MCF 10A (cell line): ENCODE data around the gene LGR5. TPM values are rescaled to one million over a fixed set of nuclear protein-coding genes. Genes with fewer than 3 reads are reported as not detected.

Source experiments
- BruUV-seq: library from RNA; stranded (reverse); fragments of 400-500 nt; replicated peaks from 2 replicates; lab custom pipeline; 2021; lab: Mats Ljungman, UMichigan
- CTCF ChIA-PET: fragments of 300-600 bp; sonication (Branson Sonifier 250); formaldehyde crosslinking; extraction: SDS; loops from one replicate; lab custom pipeline; 2021; ENCODE audit warnings: antibody characterized with exemption, inconsistent platforms; lab: Yijun Ruan, JAX
- POLR2A ChIA-PET: fragments of 300-600, 350-650 bp; sonication (Branson Sonifier 250); formaldehyde crosslinking; extraction: SDS; loops from one replicate; lab custom pipeline; 2020; ENCODE audit warnings: antibody characterized with exemption, inconsistent platforms; lab: Yijun Ruan, JAX
- DNase-seq: peaks from one replicate; pipeline ENCODE4 v3.0.0-alpha.2; 2018; ENCODE audit not compliant: unreplicated experiment
- H3K27ac Mint-ChIP-seq: one replicate; pipeline ENCODE4 v1.8.0; 2022; ENCODE audit warnings: mild to moderate bottlenecking, low read depth, mixed read lengths; ENCODE audit not compliant: unreplicated experiment
- H3K27me3 Mint-ChIP-seq: one replicate; pipeline ENCODE4 v1.8.0; 2022; ENCODE audit warnings: mixed read lengths; ENCODE audit not compliant: insufficient read depth, unreplicated experiment
- H3K36me3 Mint-ChIP-seq: one replicate; pipeline ENCODE4 v1.8.0; 2022; ENCODE audit warnings: mild to moderate bottlenecking, moderate library complexity, mixed read lengths; ENCODE audit not compliant: insufficient read depth, unreplicated experiment
- H3K4me1 Mint-ChIP-seq: one replicate; pipeline ENCODE4 v1.8.0; 2022; ENCODE audit warnings: mixed read lengths; ENCODE audit not compliant: insufficient read depth, unreplicated experiment
- H3K4me3 Mint-ChIP-seq: one replicate; pipeline ENCODE4 v1.8.0; 2022; ENCODE audit warnings: mild to moderate bottlenecking, moderate library complexity, mixed read lengths; ENCODE audit not compliant: unreplicated experiment
- H3K9me3 Mint-ChIP-seq: one replicate; pipeline ENCODE4 v1.8.0; 2022; ENCODE audit warnings: mixed read lengths; ENCODE audit not compliant: unreplicated experiment
- intact Hi-C: fragments of 100-400 bp; cut with micrococcal nuclease; formaldehyde crosslinking; loops from 2 replicates; pipeline ENCODE4 v1.14.1; 2022
- total RNA-seq: library from RNA; stranded (reverse); gene quantifications from 2 replicates; pipeline ENCODE4 v1.2.3, GENCODE V29; 2022
- TF ChIP-seq, protein P1 (sequence below): fragments of 200-600 bp; IDR thresholded peaks from one replicate; pipeline ENCODE4 v1.8.0; 2022; ENCODE audit warnings: antibody characterized with exemption, mild to moderate bottlenecking; ENCODE audit not compliant: unreplicated experiment

LGR5 gene
- total RNA-seq, 1 experiment from 2014 or later = not detected

DNA sequence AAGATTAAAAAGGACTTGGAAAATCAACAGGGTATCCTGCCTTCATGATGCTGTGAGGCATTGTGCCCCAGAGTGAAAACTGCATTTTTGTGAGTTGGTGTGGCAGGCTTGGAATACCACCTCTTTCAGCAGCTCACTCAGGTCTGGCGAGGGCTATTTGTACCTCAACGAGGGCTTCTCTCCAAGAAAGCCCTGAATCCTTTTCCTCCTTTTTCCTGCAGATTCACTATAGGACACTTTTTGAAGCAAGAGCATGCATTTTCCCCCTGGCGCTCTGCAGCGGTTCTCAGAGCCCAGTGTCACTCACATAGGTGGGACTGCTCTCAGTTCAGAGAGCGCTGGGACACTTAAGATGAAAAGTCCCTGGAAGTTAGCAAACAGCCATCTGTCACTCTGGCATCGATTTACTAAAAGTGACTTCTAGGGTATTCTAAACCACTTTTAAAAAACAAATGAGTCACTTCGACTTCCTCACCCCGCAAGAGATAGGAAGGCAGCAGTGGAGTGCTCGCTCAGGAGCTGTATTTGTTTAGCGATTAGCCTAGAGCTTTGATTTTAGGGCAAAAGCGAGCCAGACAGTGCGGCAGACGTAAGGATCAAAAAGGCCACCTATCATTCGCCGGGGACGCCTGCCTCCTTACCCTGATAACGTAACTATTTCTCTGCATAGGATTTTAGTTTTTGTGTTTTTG lies 782 bp upstream of the LGR5 start:
- Mint-ChIP-seq H3K4me3 (peak overlapping the region; percentile 53), H3K36me3 (peaks cover 6% of the 10 kb centered on the region), H3K4me1 (peaks cover 8% of the 10 kb centered on the region), H3K27me3 (peaks cover 60% of the 10 kb centered on the region), H3K9me3 (peaks cover 16% of the 10 kb centered on the region), H3K27ac (no peak overlapping the region)
- POLR2A ChIA-PET = interaction anchor here (0.6 kb wide), 1 partner anchor 82 kb away, joined by 3 read pairs; no protein-coding TSS in a partner anchor
- DNase-seq = no peak
- no TSS peak for BruUV-seq
- intact Hi-C loops = no loop called here
- CTCF ChIA-PET = interaction anchor here (1.6 kb wide), 1 partner anchor 112 kb away, joined by 3 read pairs; no protein-coding TSS in a partner anchor
- TF ChIP-seq, protein P1, sequence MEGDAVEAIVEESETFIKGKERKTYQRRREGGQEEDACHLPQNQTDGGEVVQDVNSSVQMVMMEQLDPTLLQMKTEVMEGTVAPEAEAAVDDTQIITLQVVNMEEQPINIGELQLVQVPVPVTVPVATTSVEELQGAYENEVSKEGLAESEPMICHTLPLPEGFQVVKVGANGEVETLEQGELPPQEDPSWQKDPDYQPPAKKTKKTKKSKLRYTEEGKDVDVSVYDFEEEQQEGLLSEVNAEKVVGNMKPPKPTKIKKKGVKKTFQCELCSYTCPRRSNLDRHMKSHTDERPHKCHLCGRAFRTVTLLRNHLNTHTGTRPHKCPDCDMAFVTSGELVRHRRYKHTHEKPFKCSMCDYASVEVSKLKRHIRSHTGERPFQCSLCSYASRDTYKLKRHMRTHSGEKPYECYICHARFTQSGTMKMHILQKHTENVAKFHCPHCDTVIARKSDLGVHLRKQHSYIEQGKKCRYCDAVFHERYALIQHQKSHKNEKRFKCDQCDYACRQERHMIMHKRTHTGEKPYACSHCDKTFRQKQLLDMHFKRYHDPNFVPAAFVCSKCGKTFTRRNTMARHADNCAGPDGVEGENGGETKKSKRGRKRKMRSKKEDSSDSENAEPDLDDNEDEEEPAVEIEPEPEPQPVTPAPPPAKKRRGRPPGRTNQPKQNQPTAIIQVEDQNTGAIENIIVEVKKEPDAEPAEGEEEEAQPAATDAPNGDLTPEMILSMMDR = no peak

DNA sequence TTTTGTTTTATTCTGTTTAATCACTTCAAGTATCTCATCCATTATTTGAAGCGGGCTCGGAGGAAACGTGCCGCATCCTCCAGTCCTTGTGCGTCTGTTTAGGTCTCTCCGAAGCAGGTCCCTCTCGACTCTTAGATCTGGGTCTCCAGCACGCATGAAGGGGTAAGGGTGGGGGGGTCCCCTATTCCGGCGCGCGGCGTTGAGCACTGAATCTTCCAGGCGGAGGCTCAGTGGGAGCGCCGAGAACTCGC lies 311 bp upstream of the LGR5 start:
- H3K27ac Mint-ChIP-seq = no peak overlapping the region
- H3K27me3 Mint-ChIP-seq = peaks cover 60% of the 10 kb centered on the region
- DNase-seq = no peak
- peaks cover 6% of the 10 kb centered on the region for H3K36me3 Mint-ChIP-seq
- POLR2A ChIA-PET = no interaction called here
- CTCF ChIA-PET = interaction anchor here (1.6 kb wide), 1 partner anchor 112 kb away, joined by 3 read pairs; no protein-coding TSS in a partner anchor
- peaks cover 8% of the 10 kb centered on the region for H3K4me1 Mint-ChIP-seq
- H3K9me3 Mint-ChIP-seq = peaks cover 16% of the 10 kb centered on the region
- BruUV-seq = no TSS peak
- TF ChIP-seq, protein P1 = no peak
- H3K4me3 Mint-ChIP-seq = peak overlapping the region; percentile 53
- intact Hi-C loops = no loop called here

GRCh38 chr12:71440345-71440762 lies 756 bp downstream of the LGR5 start:
- no peak for DNase-seq
- H3K4me3 Mint-ChIP-seq = peak overlapping the region; percentile 53
- intact Hi-C loops = no loop called here
- TF ChIP-seq, protein P1 = no peak
- peaks cover 6% of the 10 kb centered on the region for H3K36me3 Mint-ChIP-seq
- no TSS peak for BruUV-seq
- peaks cover 15% of the 10 kb centered on the region for H3K9me3 Mint-ChIP-seq
- peaks cover 8% of the 10 kb centered on the region for H3K4me1 Mint-ChIP-seq
- H3K27ac Mint-ChIP-seq = no peak overlapping the region
- CTCF ChIA-PET = interaction anchor here (0.9 kb wide), 1 partner anchor 984 kb away, joined by 3 read pairs; no protein-coding TSS in a partner anchor
- H3K27me3 Mint-ChIP-seq = peaks cover 67% of the 10 kb centered on the region
- POLR2A ChIA-PET = no interaction called here

DNA sequence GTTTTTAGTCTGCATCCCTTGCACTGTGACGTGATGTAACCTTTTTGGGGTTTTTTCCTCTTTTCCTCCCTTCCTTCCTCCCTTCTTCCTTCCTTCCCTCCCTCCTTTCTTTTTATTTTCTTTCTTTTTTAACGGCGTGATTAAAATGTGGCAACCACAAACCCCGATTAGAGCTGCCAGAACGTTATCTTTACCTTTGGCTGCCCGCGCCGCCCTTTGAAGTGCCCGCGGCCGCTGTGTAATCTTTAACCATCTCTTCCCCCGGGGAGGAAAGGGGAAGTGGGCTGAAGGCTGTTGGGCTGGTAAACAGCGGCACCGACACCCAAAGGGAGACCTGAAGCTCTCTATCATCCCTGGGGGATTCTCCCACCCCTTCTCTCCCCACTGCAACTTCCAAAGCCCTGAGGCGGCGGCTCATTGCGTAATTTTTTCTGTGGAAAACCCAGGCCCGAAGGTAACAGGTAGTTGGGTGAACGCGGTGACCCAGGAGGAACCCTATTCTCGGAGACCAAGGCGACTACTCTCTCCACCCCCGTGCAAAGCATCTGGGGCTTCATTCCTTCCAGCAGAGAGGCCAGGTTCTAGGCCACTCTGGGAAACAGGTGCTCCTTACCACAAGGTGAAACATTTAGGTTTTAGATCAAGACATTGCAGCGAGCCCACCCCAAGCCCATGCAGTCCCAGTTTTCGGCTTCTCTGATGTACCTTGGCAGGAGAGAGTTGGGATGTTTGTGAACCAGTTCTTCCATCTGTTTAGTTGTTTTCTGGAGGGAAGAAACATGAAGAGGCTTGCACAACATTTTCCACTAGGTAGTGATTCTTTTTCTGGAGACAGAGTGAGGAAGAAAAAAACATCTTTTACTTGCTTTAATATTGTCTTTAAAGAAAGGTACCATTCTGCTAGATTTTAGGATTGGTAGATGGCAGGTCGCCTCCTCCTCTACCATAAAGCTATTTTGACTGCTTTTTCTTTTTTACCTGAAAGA lies 1.5 kb downstream of the LGR5 start:
- TF ChIP-seq, protein P1 = no peak
- no peak for DNase-seq
- peaks cover 6% of the 10 kb centered on the region for H3K36me3 Mint-ChIP-seq
- H3K4me3 Mint-ChIP-seq = peak overlapping the region; percentile 50
- peaks cover 11% of the 10 kb centered on the region for H3K9me3 Mint-ChIP-seq
- peaks cover 74% of the 10 kb centered on the region for H3K27me3 Mint-ChIP-seq
- no TSS peak for BruUV-seq
- no peak overlapping the region for H3K27ac Mint-ChIP-seq
- ChIA-PET CTCF (interaction anchor here (0.6 to 0.9 kb wide), 3 partner anchors 17 to 984 kb away, joined by 3 read pairs; no protein-coding TSS in a partner anchor), POLR2A (no interaction called here)
- peaks cover 8% of the 10 kb centered on the region for H3K4me1 Mint-ChIP-seq
- intact Hi-C loops = no loop called here
